Kidney (tissue), 14 donors: ENCODE results near the gene INPP5A. TPM values are rescaled to one million over a fixed set of nuclear protein-coding genes. Genes with fewer than 3 reads are reported as not detected.
A peak's percentile ranks its signal among the peaks of the same experiment; 100 is the strongest.

Experiments used
- DNase-seq, 5 donors: peaks; one replicate each; pipeline ENCODE4 v3.0.0-alpha.2; 2013 to 2020
- FAIRE-seq: peaks from 2 replicates; lab custom pipeline; 2012; peaks lifted over from hg19 to GRCh38; lab: Jason Lieb, UNC
- H3K27ac ChIP-seq, 2 donors: one replicate each; pipeline ENCODE4 v1.7.0; 2013; ENCODE audit warnings: low read depth in 2 of 2, low read length in 2 of 2, inconsistent platforms in 1 of 2
- H3K27me3 ChIP-seq: one replicate; pipeline ENCODE4 v1.7.1; 2013; ENCODE audit warnings: low read length, inconsistent platforms; ENCODE audit not compliant: control insufficient read depth, insufficient read depth
- H3K36me3 ChIP-seq, 3 donors: one replicate each; pipeline versions ENCODE4 v1.7.0 to v1.7.1; 2013; ENCODE audit warnings: low read length in 3 of 3, control low read depth in 1 of 3, inconsistent platforms in 1 of 3; ENCODE audit not compliant: insufficient read depth in 3 of 3, control insufficient read depth in 2 of 3
- H3K4me1 ChIP-seq, 3 donors: one replicate each; pipeline versions ENCODE4 v1.7.0 to v1.7.1; 2013; ENCODE audit warnings: low read length in 3 of 3, inconsistent platforms in 1 of 3, low read depth in 1 of 3; ENCODE audit not compliant: control insufficient read depth in 2 of 3, insufficient read depth in 2 of 3
- H3K4me3 ChIP-seq, 3 donors: one replicate each; pipeline versions ENCODE4 v1.7.0 to v1.8.1; 2013; ENCODE audit warnings: low read length in 3 of 3, control low read depth in 1 of 3, inconsistent platforms in 1 of 3
- H3K9ac ChIP-seq, 3 donors: one replicate each; pipeline versions ENCODE4 v1.7.0 to v1.7.1; 2013; ENCODE audit warnings: low read length in 3 of 3, control low read depth in 1 of 3, inconsistent platforms in 1 of 3
- H3K9me3 ChIP-seq, 3 donors: one replicate each; pipeline versions ENCODE4 v1.7.0 to v1.7.1; 2013; ENCODE audit warnings: low read length in 3 of 3, control low read depth in 1 of 3, inconsistent platforms in 1 of 3; ENCODE audit not compliant: control insufficient read depth in 2 of 3, insufficient read depth in 1 of 3
- intact Hi-C: fragments of 100-400 bp; cut with DNase I; formaldehyde crosslinking; loops from one replicate; pipeline ENCODE4 v1.11.1; 2022
- polyA plus RNA-seq: library from polyadenylated mRNA; stranded (reverse); fragments of 350-450 nt; fragmentation: Illumina TruSeq; extraction: RNeasy Lipid Tissue Mini Kit (QIAGEN cat#74804); gene quantifications from one replicate; pipeline ENCODE4 v1.2.3, GENCODE V29; 2014; ENCODE audit warnings: low read depth, low replicate concordance; ENCODE audit not compliant: insufficient read depth
- total RNA-seq: library from RNA; stranded (reverse); fragmentation: NEBNext Ultra II Directional; extraction: Animal tissue kit (Norgen Biotek cat#: 25700); gene quantifications from one replicate; pipeline ENCODE4 v1.2.1, GENCODE V29; 2021
- TF ChIP-seq, protein P1 (sequence below): IDR thresholded peaks from 3 replicates; pipeline ENCODE4 v1.5.1; 2012; ENCODE audit warnings: mild to moderate bottlenecking, moderate library complexity, borderline replicate concordance; ENCODE audit not compliant: insufficient read depth; ENCODE audit errors: extremely low read depth
- donor health status: control.
- donor health status: control.
- donor health status: control.
- donor health status: control.
- donor health status: control.
- donor health status: DM: yes; HTN: yes; CAD: no.
- donor health status: Normal renal cell carcinoma (clear cell type).

INPP5A gene
- total and polyA plus RNA-seq, 2 donors from 2014 or later: 20.8 to 40.3 TPM

DNA sequence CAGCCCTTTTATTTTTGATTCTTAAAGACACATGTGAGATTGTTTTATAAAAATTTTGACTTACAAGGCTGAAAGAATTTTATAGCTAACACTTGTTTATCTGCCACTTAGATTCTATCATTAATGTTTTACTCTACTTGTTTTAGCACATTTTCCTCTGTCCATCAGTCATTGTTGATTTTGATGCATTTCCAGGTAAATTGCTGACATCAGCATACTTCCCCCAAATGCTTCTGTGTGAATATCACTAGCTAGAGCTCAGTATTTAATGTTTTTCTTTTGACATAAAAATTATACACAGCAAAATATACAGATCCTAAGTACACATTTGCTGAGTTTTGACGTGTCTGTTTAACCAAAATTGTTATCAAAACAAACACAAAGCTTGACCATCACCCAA lies 43.0 kb downstream of the INPP5A start:
- Histone ChIP-seq H3K4me1 (peaks cover 0 to 11% (median under 1%) of the 10 kb centered on the region in 3 donors), H3K27me3 (no peaks in the 10 kb centered on the region), H3K27ac (no peak overlapping the region), H3K9me3 (no peaks in the 10 kb centered on the region), H3K9ac (no peak overlapping the region), H3K36me3 (no peaks in the 10 kb centered on the region), H3K4me3 (no peak overlapping the region)
- FAIRE-seq (no peak), DNase-seq (no peak)
- intact Hi-C loops: no loop called here
- TF ChIP-seq, protein P1, sequence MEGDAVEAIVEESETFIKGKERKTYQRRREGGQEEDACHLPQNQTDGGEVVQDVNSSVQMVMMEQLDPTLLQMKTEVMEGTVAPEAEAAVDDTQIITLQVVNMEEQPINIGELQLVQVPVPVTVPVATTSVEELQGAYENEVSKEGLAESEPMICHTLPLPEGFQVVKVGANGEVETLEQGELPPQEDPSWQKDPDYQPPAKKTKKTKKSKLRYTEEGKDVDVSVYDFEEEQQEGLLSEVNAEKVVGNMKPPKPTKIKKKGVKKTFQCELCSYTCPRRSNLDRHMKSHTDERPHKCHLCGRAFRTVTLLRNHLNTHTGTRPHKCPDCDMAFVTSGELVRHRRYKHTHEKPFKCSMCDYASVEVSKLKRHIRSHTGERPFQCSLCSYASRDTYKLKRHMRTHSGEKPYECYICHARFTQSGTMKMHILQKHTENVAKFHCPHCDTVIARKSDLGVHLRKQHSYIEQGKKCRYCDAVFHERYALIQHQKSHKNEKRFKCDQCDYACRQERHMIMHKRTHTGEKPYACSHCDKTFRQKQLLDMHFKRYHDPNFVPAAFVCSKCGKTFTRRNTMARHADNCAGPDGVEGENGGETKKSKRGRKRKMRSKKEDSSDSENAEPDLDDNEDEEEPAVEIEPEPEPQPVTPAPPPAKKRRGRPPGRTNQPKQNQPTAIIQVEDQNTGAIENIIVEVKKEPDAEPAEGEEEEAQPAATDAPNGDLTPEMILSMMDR: no peak

GRCh38 chr10:132582137-132582536 lies 44.5 kb downstream of the INPP5A start:
- peaks cover 0 to 12% (median 7%) of the 10 kb centered on the region in 3 donors for H3K4me1 ChIP-seq
- TF ChIP-seq, protein P1: no peak
- no peak for FAIRE-seq

DNA sequence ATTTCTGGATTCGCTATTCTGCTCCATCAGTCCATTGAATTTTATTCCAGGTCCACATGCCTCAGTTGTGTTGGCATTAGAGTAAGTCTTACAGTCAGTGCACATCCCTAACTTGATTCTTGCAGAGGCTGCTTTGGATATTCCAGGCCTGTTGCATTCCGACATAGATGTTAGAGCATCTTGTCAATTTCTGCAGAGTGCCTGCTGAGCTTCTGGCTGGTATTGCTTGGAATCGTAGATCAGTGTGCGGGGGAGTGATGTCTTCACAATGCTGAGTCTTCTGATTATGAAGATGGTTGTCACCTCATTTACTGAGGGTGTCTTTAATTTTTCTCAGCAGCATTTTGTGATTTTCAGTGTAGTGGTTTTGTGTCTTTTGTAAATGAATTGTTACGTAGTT lies 45.2 kb downstream of the INPP5A start:
- H3K4me1 ChIP-seq: peaks cover 0 to 14% (median 7%) of the 10 kb centered on the region in 3 donors
- no peak overlapping the region for H3K9ac ChIP-seq
- H3K9me3 ChIP-seq: no peaks in the 10 kb centered on the region
- intact Hi-C loops: no loop called here
- no peaks in the 10 kb centered on the region for H3K36me3 ChIP-seq
- no peak overlapping the region for H3K27ac ChIP-seq
- no peak for DNase-seq
- no peak for FAIRE-seq
- TF ChIP-seq, protein P1: no peak
- no peak overlapping the region for H3K4me3 ChIP-seq
- H3K27me3 ChIP-seq: no peaks in the 10 kb centered on the region

More at GRCh38 chr10:132582137-132582536, 44.5 kb downstream of the INPP5A start:
- H3K27ac ChIP-seq: no peak overlapping the region
- H3K9ac ChIP-seq: no peak overlapping the region
- H3K4me3 ChIP-seq: no peak overlapping the region
- no peaks in the 10 kb centered on the region for H3K9me3 ChIP-seq
- intact Hi-C loops: no loop called here
- no peaks in the 10 kb centered on the region for H3K36me3 ChIP-seq
- H3K27me3 ChIP-seq: no peaks in the 10 kb centered on the region
- DNase-seq: peak in 1 of 5 donors; percentile 67

DNA sequence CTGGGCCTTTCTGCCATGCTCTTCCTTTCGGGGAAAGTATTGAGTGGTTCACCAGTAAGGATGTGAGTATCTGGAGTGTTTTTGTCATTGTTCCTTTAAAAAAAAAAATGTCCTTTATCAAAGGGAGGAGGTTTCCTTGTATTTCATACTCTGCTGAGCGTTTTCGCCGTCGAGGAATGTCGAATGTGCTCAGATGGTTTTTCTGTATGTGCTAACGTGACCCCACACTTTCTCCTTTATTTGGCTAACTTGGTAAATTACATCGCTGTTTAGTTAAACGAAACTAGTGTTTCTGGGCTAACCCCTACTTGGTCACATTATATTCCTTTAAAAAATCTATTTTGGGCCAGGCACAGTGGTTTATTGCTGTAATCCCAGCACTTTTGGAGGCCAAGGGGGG lies 45.9 kb downstream of the INPP5A start:
- DNase-seq: no peak
- Histone ChIP-seq H3K27me3 (no peaks in the 10 kb centered on the region), H3K9me3 (no peaks in the 10 kb centered on the region), H3K4me1 (peaks cover 0 to 18% (median 7%) of the 10 kb centered on the region in 3 donors), H3K9ac (no peak overlapping the region), H3K27ac (peak overlapping the region in 1 of 2 donors; percentile 13), H3K4me3 (no peak overlapping the region), H3K36me3 (no peaks in the 10 kb centered on the region)
- intact Hi-C loops: no loop called here
- FAIRE-seq: no peak
- TF ChIP-seq, protein P1: no peak
